ENCODE data around the gene EFCAB5. TPM values are rescaled to one million over a fixed set of nuclear protein-coding genes. Genes with fewer than 3 reads are reported as not detected.
"Not testable (repeated sequence)": the region's sequence is repeated elsewhere in the genome, so short reads cannot be mapped to it uniquely, and the experiment has no call there.

The EFCAB5 gene
- total and polyA plus RNA-seq, 12 donors = 0.03 to 1.4 (median 0.19) TPM; not detected in 6

DNA sequence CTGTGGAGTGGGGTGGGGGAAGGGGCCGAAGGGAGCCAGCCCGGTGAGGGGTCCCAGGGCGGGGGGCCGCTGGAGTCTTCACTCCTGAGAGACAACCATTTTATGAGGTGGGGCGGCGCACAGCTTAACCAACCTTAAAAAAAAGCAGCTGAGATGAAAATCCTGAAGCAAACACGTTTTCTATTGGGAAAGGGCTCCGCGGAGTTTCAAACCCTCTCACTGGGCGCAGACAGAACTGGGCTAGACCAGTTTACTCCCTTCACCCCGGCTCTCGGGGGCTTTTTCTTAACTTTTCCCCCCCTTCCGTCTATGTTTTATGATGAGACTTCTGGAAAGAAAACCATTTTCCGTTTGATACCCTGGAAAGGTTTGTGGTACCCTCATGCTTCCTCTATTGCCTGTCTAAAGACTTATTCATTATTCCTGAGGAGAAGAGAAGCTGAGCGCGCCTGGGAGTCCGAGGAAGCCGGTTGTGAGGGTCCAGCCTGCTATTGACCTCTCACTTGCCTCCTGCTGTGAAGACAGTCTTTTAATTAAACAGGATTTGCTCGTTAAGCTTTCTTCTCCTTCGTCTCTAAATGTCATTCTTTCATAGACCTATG is 10.9 kb upstream of the EFCAB5 start:
- peak overlapping the region; percentile 39 to 94 (median 82) for H3K27ac ChIP-seq
- 0 to 2% (median 0%) methylated on average over 19 to 20 of the region's 20 CpGs for WGBS, 4 donors
- DNase-seq = no peak

DNA sequence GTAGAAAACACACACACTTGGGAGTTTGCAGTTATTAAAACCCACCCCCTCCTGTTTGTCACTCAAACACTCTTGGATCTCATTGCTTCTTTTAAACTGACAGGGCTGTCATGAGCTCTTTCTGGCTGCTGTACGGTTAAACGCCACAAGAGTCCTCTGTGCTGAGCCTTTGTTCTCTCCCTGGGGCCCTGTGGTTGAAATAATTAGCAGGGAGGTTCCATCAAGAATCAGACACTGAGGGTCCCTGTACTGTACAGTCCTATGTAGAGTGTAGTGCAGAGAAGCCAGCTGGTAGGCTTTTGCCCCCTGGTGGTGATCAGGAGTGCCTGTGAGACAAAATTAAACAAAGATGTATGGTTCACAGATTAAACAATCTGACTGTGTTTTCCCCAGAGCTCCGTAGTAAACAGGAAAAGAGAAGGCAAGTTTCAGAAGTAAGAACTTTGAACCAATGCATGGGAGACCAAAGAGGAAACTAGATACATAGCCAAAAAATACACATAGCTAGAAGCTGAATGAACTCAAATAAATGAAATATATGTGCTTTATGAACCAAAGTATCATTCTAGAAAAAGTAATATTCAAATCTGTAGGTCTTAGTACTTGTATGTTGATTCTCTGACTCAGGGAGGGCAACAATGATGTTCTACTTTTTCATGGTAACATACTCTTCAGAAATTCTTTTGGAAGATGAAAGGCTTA is 10.1 kb upstream of the EFCAB5 start:
- peaks cover 20 to 39% of the 10 kb centered on the region in 2 donors for H3K4me1 ChIP-seq (replicated peaks in 1 of 2)
- peak overlapping the region in 1 of 4 donors; percentile 93 for H3K4me3 ChIP-seq
- no peaks in the 10 kb centered on the region for H3K9me3 ChIP-seq (replicated peaks in 1 of 3)
- 0 to 2% (median 0%) methylated on average over 3 of the region's 3 CpGs for WGBS, 4 donors
- intact Hi-C loops (cut with DNase I) = loop anchor here (5.0 to 10.0 kb wide), 3 partner anchors 93 to 124 kb away; no protein-coding TSS in a partner anchor
- H3K27me3 ChIP-seq = no peaks in the 10 kb centered on the region
- DNase-seq = peak; percentile 58 to 85 (median 67)
- H3K27ac ChIP-seq = peak overlapping the region in 1 of 5 donors; percentile 83
- H3K36me3 ChIP-seq (replicated peaks in 1 of 2) = no peaks in the 10 kb centered on the region
- no peak for TF ChIP-seq POLR2A (IDR thresholded peaks at IDR 0.05)
- TF ChIP-seq, protein P1, sequence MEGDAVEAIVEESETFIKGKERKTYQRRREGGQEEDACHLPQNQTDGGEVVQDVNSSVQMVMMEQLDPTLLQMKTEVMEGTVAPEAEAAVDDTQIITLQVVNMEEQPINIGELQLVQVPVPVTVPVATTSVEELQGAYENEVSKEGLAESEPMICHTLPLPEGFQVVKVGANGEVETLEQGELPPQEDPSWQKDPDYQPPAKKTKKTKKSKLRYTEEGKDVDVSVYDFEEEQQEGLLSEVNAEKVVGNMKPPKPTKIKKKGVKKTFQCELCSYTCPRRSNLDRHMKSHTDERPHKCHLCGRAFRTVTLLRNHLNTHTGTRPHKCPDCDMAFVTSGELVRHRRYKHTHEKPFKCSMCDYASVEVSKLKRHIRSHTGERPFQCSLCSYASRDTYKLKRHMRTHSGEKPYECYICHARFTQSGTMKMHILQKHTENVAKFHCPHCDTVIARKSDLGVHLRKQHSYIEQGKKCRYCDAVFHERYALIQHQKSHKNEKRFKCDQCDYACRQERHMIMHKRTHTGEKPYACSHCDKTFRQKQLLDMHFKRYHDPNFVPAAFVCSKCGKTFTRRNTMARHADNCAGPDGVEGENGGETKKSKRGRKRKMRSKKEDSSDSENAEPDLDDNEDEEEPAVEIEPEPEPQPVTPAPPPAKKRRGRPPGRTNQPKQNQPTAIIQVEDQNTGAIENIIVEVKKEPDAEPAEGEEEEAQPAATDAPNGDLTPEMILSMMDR (IDR thresholded peaks at IDR 0.05) = peak; percentile 81 to 91 (median 82)

More for the DNA sequence above, 10.9 kb upstream of the EFCAB5 start:
- peaks cover 20 to 39% of the 10 kb centered on the region in 2 donors for H3K4me1 ChIP-seq (replicated peaks in 1 of 2)
- H3K4me3 ChIP-seq = peak overlapping the region; percentile 19 to 93 (median 85)
- no peaks in the 10 kb centered on the region for H3K36me3 ChIP-seq (replicated peaks in 1 of 2)
- TF ChIP-seq POLR2A (IDR thresholded peaks at IDR 0.05) = no peak
- intact Hi-C loops (cut with DNase I) = loop anchor here (5.0 to 10.0 kb wide), 3 partner anchors 94 to 123 kb away; no protein-coding TSS in a partner anchor
- H3K27me3 ChIP-seq = no peaks in the 10 kb centered on the region
- H3K9me3 ChIP-seq (replicated peaks in 1 of 3) = no peaks in the 10 kb centered on the region

DNA sequence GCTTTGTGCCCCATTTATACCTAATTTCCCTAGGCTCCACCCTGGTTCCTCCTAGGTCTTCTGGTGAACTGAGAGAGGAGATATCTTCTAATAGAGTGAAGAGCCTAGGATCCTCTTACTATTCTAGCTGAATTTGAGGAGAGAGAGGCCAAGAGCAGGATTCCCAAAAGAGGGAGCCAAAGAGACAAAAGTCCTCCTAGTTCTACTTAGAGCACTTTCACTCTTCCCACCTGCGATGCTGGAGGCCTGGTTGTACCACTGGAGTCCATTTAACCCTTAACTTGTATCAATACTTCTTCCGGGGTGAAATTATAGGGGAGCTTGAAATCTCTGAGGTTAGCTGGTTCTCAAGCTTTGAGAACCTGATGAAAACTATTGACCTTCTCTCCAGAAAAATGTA is 8.1 kb upstream of the EFCAB5 start:
- H3K36me3 ChIP-seq (replicated peaks in 1 of 2) = no peaks in the 10 kb centered on the region
- intact Hi-C loops (cut with DNase I) = loop anchor here (5.0 to 10.0 kb wide), 3 partner anchors 91 to 126 kb away; no protein-coding TSS in a partner anchor
- 33 to 49% (median 45%) methylated on average over 2 of the region's 2 CpGs for WGBS, 4 donors
- H3K27me3 ChIP-seq = no peaks in the 10 kb centered on the region
- H3K27ac ChIP-seq = no peak overlapping the region
- peak in 2 of 7 donors; percentile 9 to 17 for DNase-seq
- TF ChIP-seq, protein P1 (IDR thresholded peaks at IDR 0.05) = peak in 3 of 6 experiments; percentile 13 to 22 (median 15)
- TF ChIP-seq POLR2A (IDR thresholded peaks at IDR 0.05) = no peak
- H3K4me3 ChIP-seq = no peak overlapping the region
- H3K9me3 ChIP-seq (replicated peaks in 1 of 3) = no peaks in the 10 kb centered on the region
- peaks cover 16 to 20% of the 10 kb centered on the region in 2 donors for H3K4me1 ChIP-seq (replicated peaks in 1 of 2)

DNA sequence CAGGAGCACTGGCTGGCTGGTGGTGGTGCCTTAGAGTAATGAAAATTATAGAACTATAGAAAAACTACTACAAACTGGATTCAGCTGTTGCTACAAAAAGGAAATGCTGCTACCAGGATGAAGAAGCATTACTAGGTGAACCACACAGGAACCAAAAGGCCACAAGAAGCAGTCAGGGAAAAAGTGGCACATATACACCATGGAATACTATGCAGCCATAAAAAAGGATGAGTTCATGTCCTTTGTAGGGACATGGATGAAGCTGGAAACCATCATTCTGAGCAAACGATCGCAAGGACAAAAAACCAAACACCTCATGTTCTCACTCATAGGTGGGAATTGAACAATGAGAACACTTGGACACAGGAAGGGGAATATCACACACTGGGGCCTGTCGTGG is 5.5 kb upstream of the EFCAB5 start:
- H3K27me3 ChIP-seq; H3K9me3 ChIP-seq (replicated peaks in 1 of 3); DNase-seq; H3K4me3 ChIP-seq; H3K4me1 ChIP-seq (replicated peaks in 1 of 2); H3K36me3 ChIP-seq (replicated peaks in 1 of 2); H3K27ac ChIP-seq: not testable (repeated sequence)
- intact Hi-C loops (cut with DNase I) = loop anchor here in 1 of 2 donors (10.0 kb wide), 1 partner anchor 89 kb away; no protein-coding TSS in a partner anchor
- WGBS, 4 donors = 84 to 95% (median 89%) methylated on average over 3 of the region's 3 CpGs

DNA sequence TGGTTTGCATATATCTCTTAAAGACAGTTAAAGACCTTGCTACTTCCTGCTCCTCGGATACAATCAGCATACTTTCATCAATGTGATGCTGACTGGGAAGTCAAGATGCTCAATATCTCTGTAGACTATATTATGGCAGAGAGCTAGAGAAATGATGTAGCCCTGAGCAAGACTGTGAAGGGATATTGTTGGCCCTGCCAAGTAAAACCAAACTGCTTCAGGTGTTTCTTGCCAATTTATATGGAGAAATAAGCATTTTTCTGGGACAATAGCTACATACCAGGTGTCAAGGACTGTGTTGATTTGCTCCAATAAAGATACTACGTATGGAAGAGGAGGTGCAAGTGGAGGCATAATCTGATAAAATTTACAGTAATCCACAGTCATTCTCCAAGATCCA is 4.7 kb upstream of the EFCAB5 start:
- Histone ChIP-seq H3K27ac (no peak overlapping the region), H3K4me1 (replicated peaks in 1 of 2) (peaks cover under 1 to 1% of the 10 kb centered on the region in 2 donors), H3K9me3 (replicated peaks in 1 of 3) (no peaks in the 10 kb centered on the region), H3K27me3 (no peaks in the 10 kb centered on the region), H3K36me3 (replicated peaks in 1 of 2) (no peaks in the 10 kb centered on the region), H3K4me3 (no peak overlapping the region)
- intact Hi-C loops (cut with DNase I) = loop anchor here in 1 of 2 donors (10.0 kb wide), 1 partner anchor 88 kb away; no protein-coding TSS in a partner anchor
- TF ChIP-seq POLR2A (IDR thresholded peaks at IDR 0.05) = no peak
- TF ChIP-seq, protein P1 (IDR thresholded peaks at IDR 0.05) = no peak
- DNase-seq = no peak
- 56 to 72% (median 69%) methylated on average over 2 of the region's 2 CpGs for WGBS, 4 donors

Data from adrenal gland (tissue), 12 donors.